Nephron progenitor cell (in vitro differentiated cells): ENCODE measurements around the gene JMJD1C.

Experiments
- DNase-seq: peaks from one replicate; pipeline ENCODE4 v3.0.0; 2021
- H3K27ac Mint-ChIP-seq: 2 replicates; pipeline ENCODE4 v1.8.0; 2021; ENCODE audit warnings: mild to moderate bottlenecking, moderate library complexity, mixed read lengths
- H3K27me3 Mint-ChIP-seq: 2 replicates; pipeline ENCODE4 v1.8.0; 2021; ENCODE audit warnings: mild to moderate bottlenecking, low read depth, mixed read lengths; ENCODE audit not compliant: poor library complexity
- H3K36me3 Mint-ChIP-seq: 2 replicates; pipeline ENCODE4 v1.8.0; 2021; ENCODE audit warnings: low read depth, mixed read lengths
- H3K4me1 Mint-ChIP-seq: 2 replicates; pipeline ENCODE4 v1.8.0; 2021; ENCODE audit warnings: mixed read lengths
- H3K4me3 Mint-ChIP-seq: 2 replicates; pipeline ENCODE4 v1.8.0; 2021; ENCODE audit warnings: mild to moderate bottlenecking, moderate library complexity, mixed read lengths
- H3K9me3 Mint-ChIP-seq: 2 replicates; pipeline ENCODE4 v1.8.0; 2021; ENCODE audit warnings: mild to moderate bottlenecking, moderate library complexity, mixed read lengths
- TF ChIP-seq, protein P1 (sequence below): fragments of 200-600 bp; sonication (generic); IDR thresholded peaks from 2 replicates; pipeline ENCODE4 v1.5.0; 2021; ENCODE audit warnings: antibody characterized with exemption

Gene JMJD1C

DNA sequence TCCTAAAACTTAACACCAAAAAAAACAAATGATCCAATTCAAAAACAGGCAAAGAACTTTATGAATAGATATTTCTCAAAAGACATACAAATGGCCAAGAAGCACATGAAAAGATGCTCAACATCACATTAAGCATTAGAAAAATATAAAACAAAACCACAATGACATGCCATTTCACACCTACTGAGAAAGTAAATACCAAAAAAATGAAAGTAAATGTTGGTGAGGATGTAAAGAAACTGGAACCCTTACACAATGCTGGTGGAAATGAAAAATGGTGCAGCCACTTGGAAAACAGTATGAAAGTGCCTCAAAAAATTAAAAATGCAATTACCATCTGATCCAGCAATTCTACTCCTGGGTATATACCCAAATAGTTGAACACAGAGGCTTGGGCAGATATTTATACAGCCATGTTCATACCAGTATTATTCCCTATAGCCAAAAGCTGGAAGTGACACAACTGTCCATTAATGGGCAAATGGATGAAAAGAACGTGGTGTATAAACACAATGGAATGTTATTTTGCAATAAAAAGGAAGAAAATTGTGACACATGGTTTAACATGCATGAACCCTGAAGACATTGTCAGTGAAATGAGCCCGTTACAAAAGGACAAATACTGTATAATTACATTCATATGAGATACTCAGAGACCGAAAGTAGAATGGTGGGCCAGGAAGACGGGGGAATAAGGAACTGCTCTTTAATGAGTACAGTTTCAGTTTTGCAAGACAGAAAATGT is 89.0 kb downstream of the JMJD1C start:
- Mint-ChIP-seq H3K4me3 (no peak overlapping the region), H3K27me3 (no peaks in the 10 kb centered on the region), H3K36me3 (peaks cover 52% of the 10 kb centered on the region), H3K27ac (no peak overlapping the region), H3K9me3 (no peaks in the 10 kb centered on the region), H3K4me1 (no peaks in the 10 kb centered on the region)
- TF ChIP-seq, protein P1, sequence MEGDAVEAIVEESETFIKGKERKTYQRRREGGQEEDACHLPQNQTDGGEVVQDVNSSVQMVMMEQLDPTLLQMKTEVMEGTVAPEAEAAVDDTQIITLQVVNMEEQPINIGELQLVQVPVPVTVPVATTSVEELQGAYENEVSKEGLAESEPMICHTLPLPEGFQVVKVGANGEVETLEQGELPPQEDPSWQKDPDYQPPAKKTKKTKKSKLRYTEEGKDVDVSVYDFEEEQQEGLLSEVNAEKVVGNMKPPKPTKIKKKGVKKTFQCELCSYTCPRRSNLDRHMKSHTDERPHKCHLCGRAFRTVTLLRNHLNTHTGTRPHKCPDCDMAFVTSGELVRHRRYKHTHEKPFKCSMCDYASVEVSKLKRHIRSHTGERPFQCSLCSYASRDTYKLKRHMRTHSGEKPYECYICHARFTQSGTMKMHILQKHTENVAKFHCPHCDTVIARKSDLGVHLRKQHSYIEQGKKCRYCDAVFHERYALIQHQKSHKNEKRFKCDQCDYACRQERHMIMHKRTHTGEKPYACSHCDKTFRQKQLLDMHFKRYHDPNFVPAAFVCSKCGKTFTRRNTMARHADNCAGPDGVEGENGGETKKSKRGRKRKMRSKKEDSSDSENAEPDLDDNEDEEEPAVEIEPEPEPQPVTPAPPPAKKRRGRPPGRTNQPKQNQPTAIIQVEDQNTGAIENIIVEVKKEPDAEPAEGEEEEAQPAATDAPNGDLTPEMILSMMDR = no peak
- DNase-seq = no peak

DNA sequence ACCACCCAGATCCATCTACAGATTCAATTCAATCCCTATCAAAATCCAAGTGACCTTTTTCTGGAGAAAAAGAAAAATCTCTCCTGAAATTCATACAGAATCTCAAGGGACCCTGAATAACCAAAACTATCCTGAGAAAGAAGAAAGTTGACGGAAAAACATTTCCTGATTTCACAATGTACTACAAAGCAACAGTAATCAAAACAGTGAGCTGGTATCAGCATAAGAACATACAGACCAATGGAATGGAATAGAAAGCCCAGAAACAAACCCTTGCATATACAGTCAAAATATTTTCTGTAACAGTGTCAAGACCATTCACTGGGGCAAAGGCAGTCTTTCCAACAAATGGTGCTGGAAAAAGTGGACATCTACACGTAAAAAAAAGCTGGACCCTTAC is 89.9 kb downstream of the JMJD1C start:
- Mint-ChIP-seq H3K4me3 (no peak overlapping the region), H3K27ac (peak overlapping the region; percentile 64)

DNA sequence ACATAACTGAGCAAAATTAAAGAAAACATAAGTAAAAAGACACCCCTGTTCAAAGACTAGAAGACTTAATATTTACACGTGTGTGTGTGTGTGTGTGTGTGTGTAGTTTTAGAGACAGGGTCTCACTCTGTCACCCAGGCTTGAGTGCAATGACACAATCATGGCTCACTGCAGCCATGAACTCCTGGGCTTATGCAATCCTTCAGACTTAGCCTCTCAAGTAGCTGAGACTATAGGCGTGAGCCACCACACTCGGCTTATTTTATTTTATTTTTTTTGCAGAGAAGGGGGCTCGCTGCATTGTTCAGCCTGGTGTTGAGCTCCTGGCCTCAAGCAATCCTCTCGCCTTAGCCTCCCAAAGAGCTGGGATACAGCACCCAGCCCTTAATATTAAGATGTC is 90.3 kb downstream of the JMJD1C start:
- no peak overlapping the region for H3K4me3 Mint-ChIP-seq
- H3K27ac Mint-ChIP-seq = peak overlapping the region; percentile 64
- H3K9me3 Mint-ChIP-seq = no peaks in the 10 kb centered on the region
- H3K27me3 Mint-ChIP-seq = no peaks in the 10 kb centered on the region
- TF ChIP-seq, protein P1 = no peak
- peaks cover 41% of the 10 kb centered on the region for H3K36me3 Mint-ChIP-seq
- no peak for DNase-seq
- H3K4me1 Mint-ChIP-seq = peaks cover 2% of the 10 kb centered on the region

More for the DNA sequence above, 89.9 kb downstream of the JMJD1C start:
- TF ChIP-seq, protein P1 = no peak
- Mint-ChIP-seq H3K27me3 (no peaks in the 10 kb centered on the region), H3K36me3 (peaks cover 45% of the 10 kb centered on the region), H3K9me3 (no peaks in the 10 kb centered on the region), H3K4me1 (no peaks in the 10 kb centered on the region)
- DNase-seq = no peak

DNA sequence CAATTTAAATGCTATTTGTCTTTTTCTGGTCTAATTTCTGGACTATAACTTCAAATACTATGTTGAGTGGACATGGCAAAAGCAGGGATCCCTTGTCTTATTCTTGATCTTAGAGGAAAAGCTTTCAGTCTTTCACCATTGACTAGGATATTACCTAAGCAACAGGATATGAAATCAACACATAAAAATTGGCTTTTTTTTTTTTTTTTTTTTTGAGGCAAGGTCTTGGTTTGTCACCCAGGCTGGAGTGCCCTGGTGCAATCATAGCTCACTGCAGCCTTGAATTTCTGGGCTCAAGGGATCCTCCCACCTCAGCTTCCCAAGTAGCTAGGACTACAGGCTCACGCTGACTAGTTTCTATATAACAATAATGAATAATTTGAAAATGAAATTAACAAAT is 90.8 kb downstream of the JMJD1C start:
- Mint-ChIP-seq H3K27me3 (no peaks in the 10 kb centered on the region), H3K9me3 (no peaks in the 10 kb centered on the region), H3K4me1 (peaks cover 7% of the 10 kb centered on the region), H3K4me3 (no peak overlapping the region), H3K36me3 (peaks cover 36% of the 10 kb centered on the region), H3K27ac (no peak overlapping the region)
- TF ChIP-seq, protein P1 = no peak
- DNase-seq = no peak

DNA sequence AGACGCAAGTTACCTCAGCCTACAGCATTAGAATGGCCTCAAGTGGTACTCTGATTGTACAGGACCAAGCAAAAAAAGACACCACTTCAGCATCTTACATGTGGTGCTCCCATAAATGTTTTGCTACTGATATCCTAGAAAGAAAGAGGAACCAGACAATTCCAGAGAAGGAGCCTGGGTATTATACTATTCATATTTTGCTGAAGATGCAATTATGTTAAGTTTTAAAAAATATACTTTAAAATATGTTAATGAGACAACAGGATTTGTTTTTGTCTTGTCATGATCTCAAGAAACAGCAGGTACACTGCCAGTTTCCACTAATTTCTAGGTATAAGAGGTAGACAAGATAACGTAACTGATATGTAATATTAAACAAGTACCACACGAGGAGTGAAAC is 92.6 kb downstream of the JMJD1C start:
- H3K27me3 Mint-ChIP-seq = no peaks in the 10 kb centered on the region

More for the DNA sequence above, 92.6 kb downstream of the JMJD1C start:
- DNase-seq = no peak
- TF ChIP-seq, protein P1 = no peak
- Mint-ChIP-seq H3K4me3 (no peak overlapping the region), H3K4me1 (peaks cover 20% of the 10 kb centered on the region), H3K9me3 (no peaks in the 10 kb centered on the region), H3K36me3 (peaks cover 23% of the 10 kb centered on the region), H3K27ac (no peak overlapping the region)
